Right ventricle myocardium inferior (tissue), 1 donor: ENCODE measurements around the gene DCLRE1B. TPM values are rescaled to one million over a fixed set of nuclear protein-coding genes. Genes with fewer than 3 reads are reported as not detected.

Experiments
- ATAC-seq: fragments of 200-7000 bp; cut with Tn5 transposase; one replicate; pipeline ENCODE4 v1.9.1; 2020; ENCODE audit warnings: mild to moderate bottlenecking, moderate library complexity
- DNase-seq: peaks from one replicate; pipeline ENCODE4 v3.0.0; 2021; ENCODE audit errors: missing footprints
- intact Hi-C: fragments of 100-400 bp; cut with DNase I; formaldehyde crosslinking; loops from one replicate; pipeline ENCODE4 v1.11.0; 2022
- total RNA-seq: library from RNA; stranded (reverse); fragmentation: NEBNext Ultra II Directional; extraction: Animal tissue kit (Norgen Biotek cat#: 25700); gene quantifications from one replicate; pipeline ENCODE4 v1.2.1, GENCODE V29; 2021
- donor health status: DM: no; HTN: yes; CAD: no; lungs with severe emphysema.

Gene DCLRE1B
- total RNA-seq, 1 donor from 2014 or later: 2.4 TPM

GRCh38 chr1:113881661-113882060 lies 23.5 kb upstream of the DCLRE1B start:
- no peak for ATAC-seq
- intact Hi-C loops: no loop called here
- no peak for DNase-seq

- intact Hi-C loops: no loop called here
- ATAC-seq: no peak
- DNase-seq: no peak
These were observed 18.4 kb upstream of the DCLRE1B start for GRCh38 chr1:113886417-113887401.

- ATAC-seq (no peak), DNase-seq (no peak)
- intact Hi-C loops: no loop called here
These were observed 17.5 kb upstream of the DCLRE1B start, which contains the start of gene BCL2L15 for GRCh38 chr1:113887402-113888175. Gene BCL2L15, minus strand, starts transcription at chr1:113887581. Its CDS starts 206 bp downstream, at chr1:113887375.

GRCh38 chr1:113890816-113891215 lies 14.3 kb upstream of the DCLRE1B start:
- no peak for ATAC-seq
- DNase-seq: no peak
- intact Hi-C loops: no loop called here

GRCh38 chr1:113891631-113892220 lies 13.4 kb upstream of the DCLRE1B start:
- ATAC-seq: no peak

GRCh38 chr1:113893267-113893666 lies 11.9 kb upstream of the DCLRE1B start:
- intact Hi-C loops: no loop called here
- ATAC-seq: no peak
- DNase-seq: no peak

More at GRCh38 chr1:113891631-113892220, 13.4 kb upstream of the DCLRE1B start:
- no peak for DNase-seq
- intact Hi-C loops: no loop called here

- DNase-seq: no peak
- intact Hi-C loops: no loop called here
These were observed 10.0 kb upstream of the DCLRE1B start for GRCh38 chr1:113895098-113895497.

GRCh38 chr1:113895961-113896360 lies 9.2 kb upstream of the DCLRE1B start:
- intact Hi-C loops: no loop called here
- DNase-seq: no peak
- ATAC-seq: no peak

More at GRCh38 chr1:113895098-113895497, 10.0 kb upstream of the DCLRE1B start:
- ATAC-seq: no peak

- intact Hi-C loops: no loop called here
- peak; percentile 31 for ATAC-seq
- DNase-seq: no peak
These were observed 6.8 kb upstream of the DCLRE1B start for GRCh38 chr1:113898241-113898814.

GRCh38 chr1:113899111-113899510 lies 6.0 kb upstream of the DCLRE1B start:
- DNase-seq (no peak), ATAC-seq (no peak)
- intact Hi-C loops: no loop called here

GRCh38 chr1:113901191-113901590 lies 3.9 kb upstream of the DCLRE1B start:
- ATAC-seq (no peak), DNase-seq (no peak)
- intact Hi-C loops: loop anchor here (5.0 kb wide), 1 partner anchor 64 kb away; no protein-coding TSS in a partner anchor

GRCh38 chr1:113903501-113904292 lies 1.4 kb upstream of the DCLRE1B start:
- DNase-seq (no peak), ATAC-seq (no peak)
- intact Hi-C loops: loop anchor here (5.0 kb wide), 1 partner anchor 66 kb away; no protein-coding TSS in a partner anchor

- ATAC-seq (peak; percentile 3), DNase-seq (no peak)
- intact Hi-C loops: loop anchor here (5.0 kb wide), 1 partner anchor 67 kb away; no protein-coding TSS in a partner anchor
These were observed 843 bp upstream of the DCLRE1B start for GRCh38 chr1:113904293-113904673.

- intact Hi-C loops: loop anchor here (1.0 kb wide), 2 partner anchors 24 to 93 kb away; partner anchors contain the start of genes HIPK1 and RSBN1
- DNase-seq (peak; percentile 72), ATAC-seq (no peak)
These were observed 322 bp downstream of the DCLRE1B start for GRCh38 chr1:113905435-113905861.

GRCh38 chr1:113912594-113913311 lies 7.6 kb downstream of the DCLRE1B start:
- intact Hi-C loops: loop anchor here (2.0 kb wide), 1 partner anchor 16 kb away; the partner anchor contains the start of gene HIPK1
- peak; percentile 91 for ATAC-seq
- DNase-seq: no peak

GRCh38 chr1:113913312-113913668 lies 8.2 kb downstream of the DCLRE1B start:
- intact Hi-C loops: loop anchor here (2.0 kb wide), 1 partner anchor 16 kb away; the partner anchor contains the start of gene HIPK1
- DNase-seq: no peak
- ATAC-seq: peak; percentile 28
